Osteocyte (in vitro differentiated cells): ENCODE results near the gene MDM4. TPM values are rescaled to one million over a fixed set of nuclear protein-coding genes. Genes with fewer than 3 reads are reported as not detected.

Experiments used
- DNase-seq: peaks from one replicate; pipeline ENCODE4 v3.0.0; 2021; ENCODE audit warnings: mixed read lengths; ENCODE audit not compliant: unreplicated experiment; ENCODE audit errors: extremely low spot score
- H3K27ac Mint-ChIP-seq: one replicate; pipeline ENCODE4 v1.8.0; 2021; ENCODE audit warnings: mild to moderate bottlenecking, mixed read lengths; ENCODE audit not compliant: unreplicated experiment
- H3K27me3 Mint-ChIP-seq: one replicate; pipeline ENCODE4 v1.8.0; 2021; ENCODE audit warnings: mixed read lengths; ENCODE audit not compliant: unreplicated experiment
- H3K36me3 Mint-ChIP-seq: one replicate; pipeline ENCODE4 v1.8.0; 2021; ENCODE audit warnings: mixed read lengths; ENCODE audit not compliant: unreplicated experiment
- H3K4me1 Mint-ChIP-seq: one replicate; pipeline ENCODE4 v1.8.0; 2021; ENCODE audit warnings: mixed read lengths; ENCODE audit not compliant: unreplicated experiment
- H3K4me3 Mint-ChIP-seq: one replicate; pipeline ENCODE4 v1.8.0; 2021; ENCODE audit warnings: mild to moderate bottlenecking, moderate library complexity, mixed read lengths; ENCODE audit not compliant: unreplicated experiment
- H3K9me3 Mint-ChIP-seq: one replicate; pipeline ENCODE4 v1.8.0; 2021; ENCODE audit warnings: mixed read lengths; ENCODE audit not compliant: unreplicated experiment
- CTCF ChIP-seq: fragments of 200-600 bp; sonication (generic); IDR thresholded peaks from 2 replicates; pipeline ENCODE4 v1.5.0; 2021; ENCODE audit warnings: antibody characterized with exemption, mild to moderate bottlenecking, moderate library complexity
- total RNA-seq: library from RNA; stranded (reverse); gene quantifications from 2 replicates; pipeline ENCODE4 v1.2.1, GENCODE V29; 2021

The MDM4 gene
- total RNA-seq, 1 donor from 2014 or later = 77.3 TPM

- TF ChIP-seq CTCF = no peak
- Mint-ChIP-seq H3K36me3 (no peaks in the 10 kb centered on the region), H3K27ac (peak overlapping the region; percentile 98), H3K27me3 (no peaks in the 10 kb centered on the region), H3K4me3 (peak overlapping the region; percentile 88), H3K9me3 (no peaks in the 10 kb centered on the region), H3K4me1 (peaks cover 25% of the 10 kb centered on the region)
- DNase-seq = peak; percentile 94
Observed at GRCh38 chr1:204506969-204507316, 9.3 kb upstream of the MDM4 start.

GRCh38 chr1:204507317-204508105 is 8.7 kb upstream of the MDM4 start:
- DNase-seq = no peak
- peak overlapping the region; percentile 98 for H3K27ac Mint-ChIP-seq
- H3K27me3 Mint-ChIP-seq = no peaks in the 10 kb centered on the region
- no peaks in the 10 kb centered on the region for H3K36me3 Mint-ChIP-seq
- no peak for TF ChIP-seq CTCF
- H3K4me1 Mint-ChIP-seq = peaks cover 25% of the 10 kb centered on the region
- peak overlapping the region; percentile 88 for H3K4me3 Mint-ChIP-seq
- no peaks in the 10 kb centered on the region for H3K9me3 Mint-ChIP-seq

GRCh38 chr1:204509186-204509635 is 7.0 kb upstream of the MDM4 start:
- Mint-ChIP-seq H3K9me3 (no peaks in the 10 kb centered on the region), H3K36me3 (no peaks in the 10 kb centered on the region), H3K27ac (no peak overlapping the region)

GRCh38 chr1:204511366-204511765 is 4.8 kb upstream of the MDM4 start:
- Mint-ChIP-seq H3K27me3 (no peaks in the 10 kb centered on the region), H3K27ac (no peak overlapping the region), H3K4me3 (no peak overlapping the region), H3K36me3 (no peaks in the 10 kb centered on the region), H3K4me1 (peaks cover 16% of the 10 kb centered on the region), H3K9me3 (no peaks in the 10 kb centered on the region)
- TF ChIP-seq CTCF = no peak
- no peak for DNase-seq

More at GRCh38 chr1:204509186-204509635, 7.0 kb upstream of the MDM4 start:
- TF ChIP-seq CTCF = no peak
- no peak overlapping the region for H3K4me3 Mint-ChIP-seq
- no peak for DNase-seq
- no peaks in the 10 kb centered on the region for H3K27me3 Mint-ChIP-seq
- H3K4me1 Mint-ChIP-seq = peaks cover 25% of the 10 kb centered on the region

GRCh38 chr1:204513117-204513716 is 3.0 kb upstream of the MDM4 start:
- Mint-ChIP-seq H3K9me3 (no peaks in the 10 kb centered on the region), H3K27ac (no peak overlapping the region), H3K4me1 (peaks cover 15% of the 10 kb centered on the region), H3K27me3 (no peaks in the 10 kb centered on the region), H3K4me3 (no peak overlapping the region), H3K36me3 (peaks cover 2% of the 10 kb centered on the region)
- DNase-seq = no peak
- TF ChIP-seq CTCF = no peak
